ENCODE results near the gene GNB4. TPM values are rescaled to one million over a fixed set of nuclear protein-coding genes. Genes with fewer than 3 reads are reported as not detected.

The GNB4 gene
- total RNA-seq = 11.9 TPM
- long read RNA-seq, full-length matches to known transcripts = 7 of 12 reads
- long read RNA-seq, partial matches to known transcripts = 0 of 12 reads
- long read RNA-seq, other reads (novel, unspliced or antisense) = 5 of 12 reads

DNA sequence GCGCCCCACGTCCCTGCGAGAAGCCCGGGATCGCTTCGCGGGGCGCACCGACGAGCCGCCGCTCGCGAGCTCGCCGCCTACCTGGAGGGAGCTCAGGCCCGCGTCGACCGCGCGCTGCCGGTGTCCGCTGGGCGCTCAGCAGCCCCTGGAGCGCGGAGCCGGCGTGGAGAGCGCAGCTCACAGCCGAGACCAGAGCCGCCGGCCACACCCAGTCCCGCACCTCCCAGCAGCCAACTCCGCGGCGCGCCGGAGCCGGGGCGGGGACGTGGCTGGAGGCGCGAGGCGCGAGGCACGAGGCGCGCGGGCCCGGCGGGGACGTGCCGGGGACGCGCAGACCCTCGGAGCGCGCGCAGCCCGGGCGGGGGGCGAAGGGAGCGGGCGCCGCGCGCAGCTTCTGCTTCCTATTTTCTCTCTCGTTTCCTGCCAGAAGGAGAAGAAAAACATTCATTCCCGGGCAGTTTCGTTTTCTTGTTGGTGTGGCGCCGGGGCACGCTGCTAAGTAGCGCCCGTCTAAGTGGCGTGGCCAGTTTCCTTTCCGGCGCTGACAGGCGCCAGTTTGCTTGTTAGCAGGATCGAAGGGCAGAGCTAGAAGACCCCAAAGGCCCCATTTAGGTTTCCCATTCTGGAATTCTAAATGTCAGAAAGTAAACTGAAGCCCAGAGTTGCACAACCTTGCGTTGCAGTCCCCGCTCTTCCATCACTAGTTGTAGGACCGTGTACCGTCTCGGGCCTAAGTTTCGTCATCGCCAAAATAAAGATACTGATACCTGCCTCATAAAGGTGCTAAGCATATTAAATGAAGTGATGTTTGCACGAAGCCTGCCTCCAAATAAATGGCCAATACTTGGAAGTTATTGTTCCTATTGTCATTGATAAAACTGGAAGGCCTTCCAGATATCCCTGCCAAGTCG lies at the start of gene GNB4:
Gene GNB4, minus strand, starts transcription at position 206 of the 911 bp plus-strand sequence. CDS start 25,270 bp downstream, outside the sequence.
- H3K27me3 ChIP-seq (ENCODE audit: low read depth) = no peaks in the 10 kb centered on the region
- H3K4me3 ChIP-seq = peak within 1 kb of the TSS; percentile 82
- peak; percentile 89 for DNase-seq
- no peaks in the 10 kb centered on the region for H3K36me3 ChIP-seq
- TF ChIP-seq, protein P1, sequence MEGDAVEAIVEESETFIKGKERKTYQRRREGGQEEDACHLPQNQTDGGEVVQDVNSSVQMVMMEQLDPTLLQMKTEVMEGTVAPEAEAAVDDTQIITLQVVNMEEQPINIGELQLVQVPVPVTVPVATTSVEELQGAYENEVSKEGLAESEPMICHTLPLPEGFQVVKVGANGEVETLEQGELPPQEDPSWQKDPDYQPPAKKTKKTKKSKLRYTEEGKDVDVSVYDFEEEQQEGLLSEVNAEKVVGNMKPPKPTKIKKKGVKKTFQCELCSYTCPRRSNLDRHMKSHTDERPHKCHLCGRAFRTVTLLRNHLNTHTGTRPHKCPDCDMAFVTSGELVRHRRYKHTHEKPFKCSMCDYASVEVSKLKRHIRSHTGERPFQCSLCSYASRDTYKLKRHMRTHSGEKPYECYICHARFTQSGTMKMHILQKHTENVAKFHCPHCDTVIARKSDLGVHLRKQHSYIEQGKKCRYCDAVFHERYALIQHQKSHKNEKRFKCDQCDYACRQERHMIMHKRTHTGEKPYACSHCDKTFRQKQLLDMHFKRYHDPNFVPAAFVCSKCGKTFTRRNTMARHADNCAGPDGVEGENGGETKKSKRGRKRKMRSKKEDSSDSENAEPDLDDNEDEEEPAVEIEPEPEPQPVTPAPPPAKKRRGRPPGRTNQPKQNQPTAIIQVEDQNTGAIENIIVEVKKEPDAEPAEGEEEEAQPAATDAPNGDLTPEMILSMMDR (IDR thresholded peaks at IDR 0.05; ENCODE audit: borderline replicate concordance) = no peak
- intact Hi-C loops (cut with micrococcal nuclease) = no loop called here
- H3K9me3 ChIP-seq (replicated peaks) = no peaks in the 10 kb centered on the region
- H3K4me1 ChIP-seq = peaks cover 61% of the 10 kb centered on the region
- H3K27ac ChIP-seq (replicated peaks) = peak within 1 kb of the TSS; percentile 96

DNA sequence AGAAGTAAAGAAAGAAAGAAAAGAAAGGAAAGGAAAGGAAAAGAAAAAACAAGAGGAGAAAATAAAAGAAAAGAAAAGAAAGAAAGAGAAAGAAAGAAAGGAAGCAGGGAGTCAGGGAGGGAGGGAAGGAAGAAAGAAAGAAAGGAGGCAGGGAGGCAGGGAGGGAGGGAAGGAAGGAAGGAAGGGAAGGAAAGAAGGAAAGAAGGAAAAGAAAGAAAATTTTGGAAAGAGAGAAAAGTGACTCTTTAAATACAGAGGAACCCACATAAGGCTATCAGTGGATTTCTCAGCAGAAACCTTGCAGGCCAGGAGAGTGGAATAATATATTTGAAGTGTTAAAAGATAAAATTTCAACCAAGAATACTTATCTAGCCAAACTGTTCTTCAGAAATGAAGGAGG lies 44.2 kb upstream of the GNB4 start:
- DNase-seq = no peak
- Histone ChIP-seq H3K4me1 (no peaks in the 10 kb centered on the region), H3K36me3 (no peaks in the 10 kb centered on the region), H3K9me3 (replicated peaks) (peaks cover 92% of the 10 kb centered on the region), H3K27ac (replicated peaks) (no peak overlapping the region), H3K4me3 (no peak overlapping the region), H3K27me3 (ENCODE audit: low read depth) (no peaks in the 10 kb centered on the region)
- TF ChIP-seq, protein P1 (IDR thresholded peaks at IDR 0.05; ENCODE audit: borderline replicate concordance) = no peak
- intact Hi-C loops (cut with micrococcal nuclease) = no loop called here

DNA sequence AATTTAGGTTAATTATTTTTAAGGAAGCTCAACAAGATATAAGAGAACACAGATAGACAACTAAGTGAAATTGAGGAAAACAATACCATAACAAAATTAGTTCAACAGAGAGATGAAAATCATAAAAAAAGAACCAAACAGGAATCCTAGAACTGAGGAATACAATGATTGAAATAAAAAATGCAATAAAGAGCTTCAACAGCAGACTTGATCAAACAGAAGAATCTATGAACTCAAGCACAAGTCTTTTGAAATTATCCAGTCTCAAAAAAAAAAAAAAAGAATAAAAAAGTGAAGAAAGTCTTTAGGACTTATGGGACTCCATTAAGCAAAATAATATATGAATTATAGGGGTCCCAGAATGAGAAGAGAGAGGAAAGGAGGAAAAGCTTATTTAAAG lies 42.0 kb upstream of the GNB4 start:
- Histone ChIP-seq H3K36me3 (no peaks in the 10 kb centered on the region), H3K4me1 (no peaks in the 10 kb centered on the region), H3K27ac (replicated peaks) (no peak overlapping the region), H3K9me3 (replicated peaks) (peaks cover 79% of the 10 kb centered on the region), H3K27me3 (ENCODE audit: low read depth) (no peaks in the 10 kb centered on the region), H3K4me3 (no peak overlapping the region)
- intact Hi-C loops (cut with micrococcal nuclease) = no loop called here
- no peak for DNase-seq
- TF ChIP-seq, protein P1 (IDR thresholded peaks at IDR 0.05; ENCODE audit: borderline replicate concordance) = no peak

DNA sequence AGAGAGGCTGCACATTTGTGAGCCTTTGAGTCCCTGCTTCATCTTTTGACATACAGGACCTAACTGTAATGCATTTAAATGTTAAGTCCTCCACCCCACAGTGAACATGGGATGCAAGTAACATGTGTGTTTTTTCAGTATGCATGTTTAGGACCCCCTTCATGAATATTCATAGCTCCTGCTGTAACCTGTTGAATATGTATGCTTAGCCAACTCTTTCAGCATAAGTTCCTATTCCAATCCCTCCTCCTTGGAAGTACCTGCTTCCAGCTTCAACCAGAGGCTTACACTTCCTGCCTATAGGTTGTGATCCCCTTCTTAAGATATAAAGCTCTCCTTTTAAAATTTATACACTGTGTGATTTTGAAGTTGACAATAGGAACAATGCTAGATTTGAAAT lies 36.9 kb upstream of the GNB4 start:
- no peak for DNase-seq
- no peaks in the 10 kb centered on the region for H3K4me1 ChIP-seq
- H3K27ac ChIP-seq (replicated peaks) = no peak overlapping the region
- TF ChIP-seq, protein P1 (IDR thresholded peaks at IDR 0.05; ENCODE audit: borderline replicate concordance) = no peak
- H3K4me3 ChIP-seq = no peak overlapping the region
- peaks cover 30% of the 10 kb centered on the region for H3K9me3 ChIP-seq (replicated peaks)
- intact Hi-C loops (cut with micrococcal nuclease) = no loop called here
- H3K36me3 ChIP-seq = no peaks in the 10 kb centered on the region
- H3K27me3 ChIP-seq (ENCODE audit: low read depth) = no peaks in the 10 kb centered on the region

DNA sequence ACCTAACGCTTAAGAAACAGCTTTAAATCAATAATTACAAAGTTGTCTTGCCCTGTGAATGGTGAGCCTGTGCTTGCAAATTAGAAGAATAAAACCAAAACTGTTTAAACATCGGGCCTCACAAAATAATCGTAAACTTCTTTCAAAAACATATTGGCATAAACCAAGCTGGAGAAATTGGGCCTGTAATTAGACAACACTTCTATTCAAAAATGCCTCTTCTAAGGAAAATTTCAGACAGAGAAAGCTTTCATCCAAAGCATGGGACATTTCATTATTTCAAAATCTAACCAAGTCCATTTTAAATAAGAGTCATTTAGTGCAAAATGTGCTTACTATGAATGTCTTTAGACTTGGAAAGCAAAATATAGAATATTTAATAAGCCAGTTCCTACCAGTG lies 35.5 kb upstream of the GNB4 start:
- Histone ChIP-seq H3K4me3 (no peak overlapping the region), H3K4me1 (no peaks in the 10 kb centered on the region), H3K27me3 (ENCODE audit: low read depth) (no peaks in the 10 kb centered on the region), H3K27ac (replicated peaks) (no peak overlapping the region), H3K9me3 (replicated peaks) (peaks cover 17% of the 10 kb centered on the region), H3K36me3 (no peaks in the 10 kb centered on the region)
- intact Hi-C loops (cut with micrococcal nuclease) = no loop called here
- TF ChIP-seq, protein P1 (IDR thresholded peaks at IDR 0.05; ENCODE audit: borderline replicate concordance) = no peak
- no peak for DNase-seq

Data from left ventricle myocardium inferior (tissue), 1 donor.